WTC11 (cell line): ENCODE measurements around the gene SLBP. TPM values are rescaled to one million over a fixed set of nuclear protein-coding genes. Genes with fewer than 3 reads are reported as not detected.

Source experiments
- ATAC-seq: fragments of 200-7000 bp; cut with Tn5 transposase; 2 replicates; pipeline ENCODE4 v1.10.0; 2021; ENCODE audit warnings: mild to moderate bottlenecking, moderate library complexity
- CTCF ChIA-PET: fragments of 300-600 bp; sonication (Branson Sonifier 250); formaldehyde crosslinking; loops from one replicate; lab custom pipeline; 2021; ENCODE audit warnings: antibody characterized with exemption; lab: Charles Lee
- POLR2A ChIA-PET: fragments of 350-600 bp; sonication (Branson Sonifier 250); formaldehyde crosslinking; loops from one replicate; lab custom pipeline; 2021; ENCODE audit warnings: antibody characterized with exemption; lab: Charles Lee
- DNase-seq: peaks from one replicate; pipeline ENCODE4 v3.0.0; 2021; ENCODE audit warnings: low spot score
- H3K27ac Mint-ChIP-seq: 2 replicates; pipeline ENCODE4 v1.8.0; 2021; ENCODE audit warnings: mixed read lengths
- H3K27me3 Mint-ChIP-seq: 2 replicates; pipeline ENCODE4 v1.8.0; 2021; ENCODE audit warnings: low read depth, mild to moderate bottlenecking, moderate library complexity, mixed read lengths
- H3K36me3 Mint-ChIP-seq: 2 replicates; pipeline ENCODE4 v1.8.0; 2021; ENCODE audit warnings: mixed read lengths
- H3K4me1 Mint-ChIP-seq: 2 replicates; pipeline ENCODE4 v1.8.0; 2022; ENCODE audit warnings: mixed read lengths
- H3K4me3 Mint-ChIP-seq: 2 replicates; pipeline ENCODE4 v1.8.0; 2021; ENCODE audit warnings: mild to moderate bottlenecking, moderate library complexity, mixed read lengths
- H3K9me3 Mint-ChIP-seq: 2 replicates; pipeline ENCODE4 v1.8.0; 2021; ENCODE audit warnings: mixed read lengths
- AFF4 ChIP-seq: sonication (generic); formaldehyde crosslinking; IDR thresholded peaks from 2 replicates; pipeline ENCODE4 v1.8.1; 2023; ENCODE audit warnings: mild to moderate bottlenecking, missing genetic modification reagents, borderline replicate concordance
- AR ChIP-seq: fragments of 250-450 bp; sonication (Bioruptor Pico); IDR thresholded peaks from 2 replicates; pipeline ENCODE4 v1.9.0; 2021; ENCODE audit warnings: mild to moderate bottlenecking
- CREM ChIP-seq: sonication (generic); formaldehyde crosslinking; IDR thresholded peaks from 2 replicates; pipeline ENCODE4 v1.8.1; 2022; ENCODE audit warnings: mild to moderate bottlenecking, missing genetic modification reagents, moderate library complexity
- EMX1 ChIP-seq: fragments of 250-450 bp; sonication (Bioruptor Pico); IDR thresholded peaks from 2 replicates; pipeline ENCODE4 v1.8.0; 2021; ENCODE audit warnings: mild to moderate bottlenecking
- ESRRA ChIP-seq: sonication (generic); formaldehyde crosslinking; IDR thresholded peaks from 2 replicates; pipeline ENCODE4 v1.8.1; 2022; ENCODE audit warnings: mild to moderate bottlenecking, missing genetic modification reagents, borderline replicate concordance
- FOXJ3 ChIP-seq: sonication (generic); formaldehyde crosslinking; IDR thresholded peaks from 2 replicates; pipeline ENCODE4 v1.9.0; 2021; ENCODE audit warnings: missing genetic modification reagents, mild to moderate bottlenecking, borderline replicate concordance
- FOXP1 ChIP-seq: sonication (generic); formaldehyde crosslinking; IDR thresholded peaks from 2 replicates; pipeline ENCODE4 v1.8.0; 2022; ENCODE audit warnings: missing genetic modification reagents, mild to moderate bottlenecking, moderate library complexity, borderline replicate concordance
- GRHL2 ChIP-seq: fragments of 250-450 bp; sonication (Bioruptor Pico); IDR thresholded peaks from 2 replicates; pipeline ENCODE4 v1.8.0; 2022; ENCODE audit warnings: mild to moderate bottlenecking, moderate library complexity; ENCODE audit not compliant: insufficient replicate concordance, severe bottlenecking
- NFYB ChIP-seq: sonication (generic); formaldehyde crosslinking; conservative IDR thresholded peaks from 2 replicates; pipeline ENCODE4 v1.8.0; 2022; ENCODE audit warnings: low read depth, missing genetic modification reagents
- SMAD4 ChIP-seq: sonication (generic); formaldehyde crosslinking; IDR thresholded peaks from 2 replicates; pipeline ENCODE4 v1.8.0; 2022; ENCODE audit warnings: mild to moderate bottlenecking, missing genetic modification reagents
- ZBTB21 ChIP-seq: sonication (generic); formaldehyde crosslinking; IDR thresholded peaks from 2 replicates; pipeline ENCODE4 v1.8.1; 2023; ENCODE audit warnings: mild to moderate bottlenecking, missing genetic modification reagents, borderline replicate concordance
- ZNF121 ChIP-seq: sonication (generic); formaldehyde crosslinking; IDR thresholded peaks from 2 replicates; pipeline ENCODE4 v1.8.0; 2023; ENCODE audit warnings: missing genetic modification reagents
- total RNA-seq: library from RNA; stranded (reverse); gene quantifications from 3 replicates; pipeline ENCODE4 v1.2.3, GENCODE V29; 2021
- TF ChIP-seq, protein P1 (sequence below): sonication (generic); formaldehyde crosslinking; IDR thresholded peaks from 2 replicates; pipeline ENCODE4 v1.8.1; 2023; ENCODE audit warnings: mild to moderate bottlenecking, missing genetic modification reagents
- TF ChIP-seq, protein P2 (sequence below): sonication (generic); formaldehyde crosslinking; IDR thresholded peaks from 2 replicates; pipeline ENCODE4 v1.8.1; 2022; ENCODE audit warnings: missing genetic modification reagents, borderline replicate concordance

SLBP gene
- total RNA-seq, 1 experiment from 2014 or later = 40.2 TPM

GRCh38 chr4:1660948-1661677 is 51.0 kb downstream of the SLBP start:
- peak; percentile 26; the same call in 1 of the 2 replicates for ATAC-seq
- no peaks in the 10 kb centered on the region for H3K27me3 Mint-ChIP-seq
- ChIA-PET CTCF (interaction anchor here (0.7 to 1.5 kb wide), 4 partner anchors 32 to 101 kb away, joined by 3 to 6 read pairs (median 3); no protein-coding TSS in a partner anchor), POLR2A (no interaction called here)
- H3K9me3 Mint-ChIP-seq = no peaks in the 10 kb centered on the region
- peaks cover 4% of the 10 kb centered on the region for H3K4me1 Mint-ChIP-seq
- no peak for DNase-seq
- no peak overlapping the region for H3K4me3 Mint-ChIP-seq
- H3K36me3 Mint-ChIP-seq = no peaks in the 10 kb centered on the region
- TF ChIP-seq EMX1 (CRISPR knock-in tag) (no peak), ESRRA (CRISPR knock-in tag) (peak; percentile 52; the same call in 1 of the 2 replicates), SMAD4 (CRISPR knock-in tag) (no peak), ZBTB21 (no peak), NFYB (CRISPR knock-in tag) (no peak)
- no peak overlapping the region for H3K27ac Mint-ChIP-seq

GRCh38 chr4:1659104-1660043 is 52.7 kb downstream of the SLBP start:
- no peaks in the 10 kb centered on the region for H3K27me3 Mint-ChIP-seq
- TF ChIP-seq AFF4 (CRISPR knock-in tag) = no peak
- TF ChIP-seq FOXJ3 = no peak
- TF ChIP-seq, protein P1, sequence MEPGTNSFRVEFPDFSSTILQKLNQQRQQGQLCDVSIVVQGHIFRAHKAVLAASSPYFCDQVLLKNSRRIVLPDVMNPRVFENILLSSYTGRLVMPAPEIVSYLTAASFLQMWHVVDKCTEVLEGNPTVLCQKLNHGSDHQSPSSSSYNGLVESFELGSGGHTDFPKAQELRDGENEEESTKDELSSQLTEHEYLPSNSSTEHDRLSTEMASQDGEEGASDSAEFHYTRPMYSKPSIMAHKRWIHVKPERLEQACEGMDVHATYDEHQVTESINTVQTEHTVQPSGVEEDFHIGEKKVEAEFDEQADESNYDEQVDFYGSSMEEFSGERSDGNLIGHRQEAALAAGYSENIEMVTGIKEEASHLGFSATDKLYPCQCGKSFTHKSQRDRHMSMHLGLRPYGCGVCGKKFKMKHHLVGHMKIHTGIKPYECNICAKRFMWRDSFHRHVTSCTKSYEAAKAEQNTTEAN = no peak
- TF ChIP-seq, all 79 proteins: peak for 0
- CTCF ChIA-PET = interaction anchor here (1.0 to 1.3 kb wide), 2 partner anchors 34 to 89 kb away, joined by 4 to 5 read pairs; no protein-coding TSS in a partner anchor
- POLR2A ChIA-PET = interaction anchor here (0.6 to 0.8 kb wide), 2 partner anchors 13 to 188 kb away, joined by 3 read pairs; no protein-coding TSS in a partner anchor
- ATAC-seq = 0 out of 2 replicates have a peak, but pooled peaks have one; percentile 24
- no peaks in the 10 kb centered on the region for H3K36me3 Mint-ChIP-seq
- H3K4me1 Mint-ChIP-seq = peaks cover 4% of the 10 kb centered on the region
- no peak overlapping the region for H3K4me3 Mint-ChIP-seq
- H3K27ac Mint-ChIP-seq = peak overlapping the region; percentile 82
- DNase-seq = no peak
- H3K9me3 Mint-ChIP-seq = no peaks in the 10 kb centered on the region

DNA sequence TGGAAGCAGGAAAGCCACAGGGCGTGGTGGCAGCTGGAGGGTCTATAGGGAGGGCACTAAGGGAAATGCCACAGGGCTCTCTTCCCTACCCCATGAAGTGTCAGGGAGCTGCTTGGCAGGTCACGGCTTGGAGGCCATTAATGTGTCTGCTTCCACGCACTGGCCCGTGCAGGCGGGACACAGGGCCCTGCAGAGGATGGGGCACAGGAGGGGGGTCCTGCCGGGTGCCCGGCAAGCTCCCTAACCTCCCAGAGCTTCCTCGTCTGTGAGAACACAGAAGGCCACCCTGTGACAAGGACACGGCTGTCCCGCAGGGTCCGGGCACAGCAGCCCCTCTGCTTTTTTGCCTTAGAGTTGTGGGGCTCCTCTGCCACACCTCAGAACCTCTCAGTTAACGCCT is 53.5 kb downstream of the SLBP start:
- TF ChIP-seq FOXP1 (CRISPR knock-in tag) (no peak), CREM (CRISPR knock-in tag) (no peak), AR (CRISPR knock-in tag) (no peak), GRHL2 (no peak), ZNF121 (CRISPR knock-in tag) (no peak)
- TF ChIP-seq, protein P2, sequence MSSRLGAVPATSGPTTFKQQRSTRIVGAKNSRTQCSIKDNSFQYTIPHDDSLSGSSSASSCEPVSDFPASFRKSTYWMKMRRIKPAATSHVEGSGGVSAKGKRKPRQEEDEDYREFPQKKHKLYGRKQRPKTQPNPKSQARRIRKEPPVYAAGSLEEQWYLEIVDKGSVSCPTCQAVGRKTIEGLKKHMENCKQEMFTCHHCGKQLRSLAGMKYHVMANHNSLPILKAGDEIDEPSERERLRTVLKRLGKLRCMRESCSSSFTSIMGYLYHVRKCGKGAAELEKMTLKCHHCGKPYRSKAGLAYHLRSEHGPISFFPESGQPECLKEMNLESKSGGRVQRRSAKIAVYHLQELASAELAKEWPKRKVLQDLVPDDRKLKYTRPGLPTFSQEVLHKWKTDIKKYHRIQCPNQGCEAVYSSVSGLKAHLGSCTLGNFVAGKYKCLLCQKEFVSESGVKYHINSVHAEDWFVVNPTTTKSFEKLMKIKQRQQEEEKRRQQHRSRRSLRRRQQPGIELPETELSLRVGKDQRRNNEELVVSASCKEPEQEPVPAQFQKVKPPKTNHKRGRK (CRISPR knock-in tag) = no peak
- H3K4me1 Mint-ChIP-seq = peaks cover 4% of the 10 kb centered on the region
- no peaks in the 10 kb centered on the region for H3K27me3 Mint-ChIP-seq
- no peaks in the 10 kb centered on the region for H3K9me3 Mint-ChIP-seq
- no peak overlapping the region for H3K4me3 Mint-ChIP-seq
- no peaks in the 10 kb centered on the region for H3K36me3 Mint-ChIP-seq
- no peak overlapping the region for H3K27ac Mint-ChIP-seq
- ChIA-PET CTCF (interaction anchor here (1.0 to 1.7 kb wide), 3 partner anchors 29 to 90 kb away, joined by 4 to 5 read pairs (median 4); no protein-coding TSS in a partner anchor), POLR2A (interaction anchor here (0.8 kb wide), 1 partner anchor 12 kb away, joined by 3 read pairs; no protein-coding TSS in a partner anchor)
- no peak for DNase-seq
- ATAC-seq = no peak
